Endothelial cell (in vitro differentiated cells): ENCODE data around the gene MBOAT7. TPM values are rescaled to one million over a fixed set of nuclear protein-coding genes. Genes with fewer than 3 reads are reported as not detected.

Experiments
- DNase-seq: peaks from one replicate; pipeline ENCODE4 v3.0.0; 2021; ENCODE audit warnings: low spot score
- H3K27ac Mint-ChIP-seq: one replicate; pipeline ENCODE4 v1.8.0; 2021; ENCODE audit warnings: mixed read lengths, inconsistent platforms; ENCODE audit not compliant: unreplicated experiment
- H3K27me3 Mint-ChIP-seq: one replicate; pipeline ENCODE4 v1.8.0; 2021; ENCODE audit warnings: mild to moderate bottlenecking, moderate library complexity, mixed read lengths, inconsistent platforms; ENCODE audit not compliant: unreplicated experiment
- H3K36me3 Mint-ChIP-seq: one replicate; pipeline ENCODE4 v1.8.0; 2021; ENCODE audit warnings: mild to moderate bottlenecking, low read depth, mixed read lengths, inconsistent platforms; ENCODE audit not compliant: unreplicated experiment
- H3K4me1 Mint-ChIP-seq: one replicate; pipeline ENCODE4 v1.8.0; 2021; ENCODE audit warnings: mild to moderate bottlenecking, mixed read lengths, inconsistent platforms; ENCODE audit not compliant: unreplicated experiment
- H3K4me3 Mint-ChIP-seq: one replicate; pipeline ENCODE4 v1.8.0; 2021; ENCODE audit warnings: mild to moderate bottlenecking, mixed read lengths, inconsistent platforms; ENCODE audit not compliant: unreplicated experiment
- H3K9me3 Mint-ChIP-seq: one replicate; pipeline ENCODE4 v1.8.0; 2021; ENCODE audit warnings: mixed read lengths, inconsistent platforms; ENCODE audit not compliant: unreplicated experiment
- CTCF ChIP-seq: fragments of 200-600 bp; sonication (generic); IDR thresholded peaks from one replicate; pipeline ENCODE4 v1.5.0; 2021; ENCODE audit warnings: antibody characterized with exemption; ENCODE audit not compliant: unreplicated experiment
- total RNA-seq: library from RNA; stranded (reverse); fragmentation: NEBNext Ultra II Directional; extraction: Animal tissue kit (Norgen Biotek cat#: 25700); gene quantifications from one replicate; pipeline ENCODE4 v1.2.1, GENCODE V29; 2021; ENCODE audit not compliant: unreplicated experiment

Gene MBOAT7
- total RNA-seq, 1 donor from 2014 or later = 203 TPM

GRCh38 chr19:54204767-54205468 is 15.5 kb upstream of the MBOAT7 start:
- Mint-ChIP-seq H3K4me1 (peaks cover 30% of the 10 kb centered on the region), H3K27ac (peak overlapping the region; percentile 11), H3K27me3 (peaks cover 7% of the 10 kb centered on the region), H3K36me3 (peaks cover 36% of the 10 kb centered on the region), H3K4me3 (no peak overlapping the region), H3K9me3 (no peaks in the 10 kb centered on the region)
- no peak for TF ChIP-seq CTCF
- DNase-seq = no peak

- H3K27ac Mint-ChIP-seq = peak overlapping the region; percentile 57
- H3K27me3 Mint-ChIP-seq = peaks cover 9% of the 10 kb centered on the region
- no peak for DNase-seq
- TF ChIP-seq CTCF = no peak
- peaks cover 30% of the 10 kb centered on the region for H3K4me1 Mint-ChIP-seq
- H3K36me3 Mint-ChIP-seq = peaks cover 31% of the 10 kb centered on the region
- H3K4me3 Mint-ChIP-seq = peak overlapping the region; percentile 97
- no peaks in the 10 kb centered on the region for H3K9me3 Mint-ChIP-seq
These were observed 13.8 kb upstream of the MBOAT7 start for GRCh38 chr19:54203151-54203611.

GRCh38 chr19:54201980-54202379 is 12.6 kb upstream of the MBOAT7 start:
- peak overlapping the region; percentile 97 for H3K4me3 Mint-ChIP-seq
- no peak for TF ChIP-seq CTCF
- H3K27me3 Mint-ChIP-seq = peaks cover 8% of the 10 kb centered on the region
- H3K27ac Mint-ChIP-seq = peak overlapping the region; percentile 99
- H3K9me3 Mint-ChIP-seq = no peaks in the 10 kb centered on the region
- DNase-seq = no peak
- H3K36me3 Mint-ChIP-seq = peaks cover 19% of the 10 kb centered on the region
- peaks cover 26% of the 10 kb centered on the region for H3K4me1 Mint-ChIP-seq

GRCh38 chr19:54201172-54201701 is 11.9 kb upstream of the MBOAT7 start:
- Mint-ChIP-seq H3K9me3 (no peaks in the 10 kb centered on the region), H3K36me3 (peaks cover 16% of the 10 kb centered on the region), H3K4me3 (peak overlapping the region; percentile 97), H3K27me3 (peaks cover 8% of the 10 kb centered on the region), H3K4me1 (peaks cover 26% of the 10 kb centered on the region), H3K27ac (peak overlapping the region; percentile 99)
- DNase-seq = no peak
- TF ChIP-seq CTCF = no peak

- no peak for DNase-seq
- H3K36me3 Mint-ChIP-seq = peaks cover 12% of the 10 kb centered on the region
These were observed 10.0 kb upstream of the MBOAT7 start for GRCh38 chr19:54199401-54199800.

More at GRCh38 chr19:54199401-54199800, 10.0 kb upstream of the MBOAT7 start:
- H3K4me1 Mint-ChIP-seq = peaks cover 26% of the 10 kb centered on the region
- H3K4me3 Mint-ChIP-seq = peak overlapping the region; percentile 73
- peaks cover 8% of the 10 kb centered on the region for H3K27me3 Mint-ChIP-seq
- no peaks in the 10 kb centered on the region for H3K9me3 Mint-ChIP-seq
- peak overlapping the region; percentile 81 for H3K27ac Mint-ChIP-seq
- TF ChIP-seq CTCF = no peak
